ENCODE data around the gene CCDC112.
A peak's percentile ranks its signal among the peaks of the same experiment; 100 is the strongest.
"Not testable (repeated sequence)": the region's sequence is repeated elsewhere in the genome, so short reads cannot be mapped to it uniquely, and the experiment has no call there.

Gene CCDC112

DNA sequence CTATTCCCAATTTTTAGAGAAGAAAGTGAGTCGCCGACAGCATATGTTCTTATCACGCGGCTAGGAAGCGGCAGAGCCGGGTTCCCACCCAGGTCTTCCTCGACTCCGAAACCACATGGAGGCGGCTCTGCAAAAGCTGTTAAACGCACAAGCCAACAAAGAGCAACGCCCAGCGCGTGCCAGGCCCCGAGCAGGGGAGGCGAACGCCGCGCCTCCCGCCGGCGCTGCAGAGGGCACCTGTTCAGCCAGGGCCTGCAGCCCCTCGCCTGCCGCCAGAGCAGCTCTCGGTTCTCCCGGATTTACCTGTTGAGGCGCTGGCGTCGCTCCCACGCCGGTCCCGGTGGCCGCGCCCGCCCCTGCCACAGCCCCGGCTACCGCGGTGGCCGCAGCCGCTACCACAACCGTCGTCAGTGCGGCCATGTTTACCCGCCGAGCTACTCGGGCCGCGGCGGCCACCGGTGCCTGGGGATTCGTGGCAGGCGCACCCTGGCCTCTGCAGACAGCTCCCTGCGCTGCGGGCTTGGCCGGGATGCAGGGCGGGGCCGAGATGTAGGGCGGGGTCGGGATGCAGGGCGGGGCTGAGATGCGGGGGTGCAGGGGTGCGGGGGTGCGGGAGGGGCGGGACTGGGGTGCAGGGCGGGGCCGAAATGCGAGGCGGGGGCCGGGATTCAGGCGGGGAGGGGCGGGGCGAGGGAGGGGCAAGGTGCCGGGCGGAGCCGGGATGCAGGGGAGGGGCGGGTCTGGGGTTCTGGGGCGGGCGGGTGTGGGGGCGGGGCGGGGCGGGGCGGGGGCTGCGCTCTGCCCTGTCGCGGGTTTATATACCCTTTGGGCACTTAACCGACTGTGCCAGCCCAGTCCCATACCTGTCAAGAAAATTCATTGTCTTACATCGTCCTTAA lies at the start of gene CCDC112:
Gene CCDC112, minus strand, starts transcription at position 531 of the 899 bp plus-strand sequence. Its CDS starts 111 bp downstream, at position 420.
- peak; percentile 66 for DNase-seq (ENCODE audit: low read depth)

DNA sequence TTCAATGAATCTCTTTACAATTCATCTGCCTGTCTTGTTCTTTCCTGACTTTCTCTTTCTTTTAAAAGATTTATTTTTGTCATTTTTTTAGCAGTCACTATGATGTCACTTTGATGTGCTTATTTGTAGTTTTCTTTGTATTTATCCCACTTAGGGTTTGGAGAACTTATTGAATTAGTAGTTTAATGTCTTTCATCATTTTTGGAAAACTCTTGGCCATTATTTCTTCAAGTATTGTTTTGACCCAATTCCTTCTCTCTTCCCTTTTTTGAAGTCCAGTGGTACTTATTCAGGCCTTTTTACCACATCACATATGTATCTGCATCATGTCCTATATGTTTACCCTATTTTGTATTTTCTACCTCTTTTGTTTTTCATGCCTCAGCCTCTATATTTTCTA lies 48.9 kb upstream of the CCDC112 start:
- DNase-seq (ENCODE audit: low read depth), result no peak

DNA sequence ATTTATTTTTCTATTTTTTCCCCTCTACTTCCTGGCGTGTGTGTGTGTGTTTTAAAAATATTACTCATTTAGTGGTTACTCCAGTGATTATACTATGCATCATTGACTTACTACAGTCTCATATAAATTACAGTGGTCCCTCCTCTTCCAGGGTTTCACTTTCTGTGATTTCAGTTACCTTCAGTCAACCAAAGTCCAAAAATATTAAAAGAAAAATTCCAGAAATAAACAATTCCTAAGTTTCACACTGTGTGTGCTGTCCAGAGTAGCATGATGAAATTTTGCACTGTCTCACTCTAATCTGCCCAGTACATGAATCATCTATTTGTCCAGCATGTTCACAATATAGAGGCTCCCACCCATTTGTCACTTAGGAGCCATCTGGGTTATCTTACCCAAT lies 47.4 kb upstream of the CCDC112 start:
- no peak for DNase-seq (ENCODE audit: low read depth)

GRCh38 chr5:115342590-115343377 lies 46.3 kb upstream of the CCDC112 start:
- no peak for DNase-seq (ENCODE audit: low read depth)

GRCh38 chr5:115341745-115342144 lies 45.3 kb upstream of the CCDC112 start:
- DNase-seq (ENCODE audit: low read depth), result no peak

DNA sequence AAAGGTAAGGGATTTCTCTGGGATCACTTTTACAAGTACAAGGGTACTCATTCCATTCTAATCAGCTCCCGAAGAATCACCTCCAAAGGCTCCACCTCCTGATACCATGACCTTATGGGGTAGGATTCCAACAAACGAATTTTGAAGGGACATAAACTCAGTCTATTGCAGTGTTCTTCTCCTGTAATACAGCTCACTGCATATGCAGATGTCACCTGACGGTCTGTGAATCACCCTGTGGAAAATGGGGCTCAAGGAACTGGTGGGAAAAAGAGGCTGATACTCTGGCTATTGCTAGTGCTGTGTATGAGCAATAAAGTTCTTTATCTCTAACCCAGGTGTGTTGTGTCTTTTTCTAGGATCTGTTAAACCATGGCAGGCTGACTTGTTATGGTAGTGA lies 42.4 kb upstream of the CCDC112 start:
- DNase-seq (ENCODE audit: low read depth), result no peak

- no peak for DNase-seq (ENCODE audit: low read depth)
Observed at GRCh38 chr5:115337882-115338281, 41.4 kb upstream of the CCDC112 start.

DNA sequence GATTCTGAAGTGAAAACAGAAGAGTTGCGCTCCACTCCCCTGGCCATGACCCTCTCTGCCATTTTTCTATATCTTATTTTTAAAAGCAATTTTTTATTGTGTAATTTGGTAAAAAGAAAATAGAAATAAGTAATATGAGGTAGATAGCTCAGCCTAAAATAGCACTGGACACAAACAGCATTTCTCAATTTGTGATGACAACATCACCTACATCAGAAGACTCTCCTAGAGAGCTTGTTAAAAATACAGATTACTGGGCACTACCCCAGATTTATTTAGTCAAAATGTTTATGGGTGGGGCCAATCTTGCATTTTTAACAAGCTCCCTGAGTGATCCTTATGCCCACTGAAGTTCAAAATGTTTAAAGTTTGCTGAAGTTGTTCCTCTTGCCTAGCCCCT lies 40.5 kb upstream of the CCDC112 start:
- DNase-seq (ENCODE audit: low read depth), result no peak

- no peak for DNase-seq (ENCODE audit: low read depth)
Observed at GRCh38 chr5:115336201-115336720, 39.8 kb upstream of the CCDC112 start.

- DNase-seq (ENCODE audit: low read depth), result no peak
Observed at GRCh38 chr5:115335301-115335700, 38.8 kb upstream of the CCDC112 start.

- DNase-seq (ENCODE audit: low read depth), result no peak
Observed at GRCh38 chr5:115333164-115333563, 36.7 kb upstream of the CCDC112 start.

- DNase-seq (ENCODE audit: low read depth), result no peak
Observed at GRCh38 chr5:115330830-115331229, 34.4 kb upstream of the CCDC112 start.

GRCh38 chr5:115329475-115329874 lies 33.0 kb upstream of the CCDC112 start:
- DNase-seq (ENCODE audit: low read depth), result no peak

- DNase-seq (ENCODE audit: low read depth), result not testable (repeated sequence)
Observed at GRCh38 chr5:115328617-115329274, 32.3 kb upstream of the CCDC112 start.

DNA sequence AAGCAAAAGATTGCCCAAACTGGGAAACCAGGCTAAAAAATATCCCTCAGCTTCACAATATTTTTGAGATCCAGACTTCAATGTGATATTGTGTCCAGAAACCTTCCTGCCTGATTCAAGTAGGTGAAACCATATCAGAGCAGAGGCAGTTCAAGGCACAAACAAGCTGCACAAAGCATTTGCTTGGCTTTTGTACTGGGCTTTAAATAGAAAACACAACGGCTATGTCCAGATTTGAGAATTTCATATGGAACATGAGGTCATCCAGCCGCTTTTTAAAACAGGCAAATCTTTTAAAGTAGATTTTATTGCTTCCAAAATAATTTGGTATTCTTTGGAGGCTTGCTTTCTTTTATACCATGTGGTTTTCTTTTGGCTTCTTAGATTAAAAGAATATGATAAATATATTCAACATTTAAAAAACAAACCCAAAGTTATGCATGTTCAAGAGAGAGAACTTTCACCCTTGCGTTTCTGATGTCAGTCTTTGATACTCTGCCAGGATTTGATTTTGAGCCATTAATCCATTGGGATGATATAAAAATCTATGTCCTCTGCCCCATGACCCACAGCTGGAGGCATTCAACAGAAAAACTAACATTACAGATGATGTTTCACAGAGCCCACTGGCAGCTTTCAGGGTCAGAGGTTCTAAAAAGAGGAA lies 29.0 kb upstream of the CCDC112 start:
- no peak for DNase-seq (ENCODE audit: low read depth)

DNA sequence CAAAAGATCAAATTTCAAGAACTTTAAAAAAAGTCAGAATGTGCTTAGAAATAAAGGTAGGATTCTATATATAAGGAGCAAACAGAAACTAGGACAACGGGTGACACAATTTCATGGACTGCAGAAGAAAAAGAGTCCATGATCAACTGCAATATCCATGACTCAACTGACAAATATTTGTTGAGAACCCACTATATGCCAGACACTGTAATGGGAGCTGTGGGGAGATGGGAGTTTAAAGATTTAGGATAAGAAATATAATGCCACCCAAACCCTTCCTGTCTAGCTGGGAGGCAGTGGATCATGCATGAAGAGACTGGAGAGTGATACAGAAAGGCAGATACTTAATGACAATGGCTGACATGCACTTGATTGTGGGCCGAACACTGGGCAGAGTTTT lies 27.6 kb upstream of the CCDC112 start:
- DNase-seq (ENCODE audit: low read depth), result no peak

DNA sequence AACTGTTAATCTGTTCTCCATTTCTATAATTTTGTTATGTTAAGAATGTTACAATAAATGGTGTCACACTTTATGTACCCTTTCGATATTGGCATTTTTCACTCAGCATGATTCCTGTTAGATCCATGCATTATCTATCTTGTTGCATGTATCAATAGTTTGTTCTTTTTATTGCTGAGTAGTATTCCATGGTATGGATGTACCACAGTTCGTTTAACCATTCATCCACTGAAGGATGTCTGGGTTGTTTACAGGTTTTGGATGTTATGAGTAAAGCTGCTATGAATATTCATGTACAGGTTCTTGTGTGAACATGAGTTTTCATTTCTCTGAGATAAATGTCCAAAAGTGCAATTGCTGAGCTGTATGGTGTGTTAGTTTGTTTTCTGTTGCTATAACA lies 26.3 kb upstream of the CCDC112 start:
- no peak for DNase-seq (ENCODE audit: low read depth)

DNA sequence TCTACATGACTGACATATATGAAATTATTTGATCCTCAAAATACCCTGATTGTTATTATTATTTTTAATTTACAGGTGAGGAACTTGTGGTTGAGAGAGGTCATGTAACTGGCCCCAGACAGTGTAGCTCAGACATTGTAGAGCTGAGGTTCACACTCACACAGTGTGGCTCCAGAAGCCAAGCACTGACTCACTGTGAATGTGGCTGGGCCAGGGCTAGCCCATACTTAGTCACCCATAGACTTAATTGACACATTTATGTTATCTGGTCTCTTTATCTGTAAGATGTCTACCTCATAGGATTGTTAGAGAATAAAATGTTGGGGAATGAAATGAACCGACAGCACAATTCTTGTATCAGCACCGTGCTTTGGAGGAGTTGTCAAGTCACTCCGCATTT lies 24.9 kb upstream of the CCDC112 start:
- no peak for DNase-seq (ENCODE audit: low read depth)

DNA sequence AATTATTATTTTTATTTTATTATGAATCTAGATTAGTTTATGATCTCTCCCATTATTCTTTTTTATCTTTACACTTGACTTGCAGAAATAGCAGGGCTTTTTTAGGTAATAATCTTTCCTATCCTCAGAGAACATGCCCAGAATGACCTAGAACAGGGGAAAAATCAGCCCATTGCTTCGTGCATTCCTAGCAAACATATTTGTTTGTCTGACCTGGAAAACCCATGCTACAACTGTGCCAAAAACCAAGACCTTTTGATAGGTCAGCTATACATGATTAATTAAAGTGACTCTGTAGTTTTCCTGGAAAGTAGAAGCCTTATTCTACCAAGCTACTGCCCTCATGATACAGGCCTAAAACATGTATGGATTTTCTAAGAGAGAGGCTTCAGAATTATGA lies 24.1 kb upstream of the CCDC112 start:
- DNase-seq (ENCODE audit: low read depth), result no peak

GRCh38 chr5:115320006-115320405 lies 23.6 kb upstream of the CCDC112 start:
- no peak for DNase-seq (ENCODE audit: low read depth)

- no peak for DNase-seq (ENCODE audit: low read depth)
Observed at GRCh38 chr5:115319007-115319406, 22.6 kb upstream of the CCDC112 start.

GRCh38 chr5:115317736-115318135 lies 21.3 kb upstream of the CCDC112 start:
- no peak for DNase-seq (ENCODE audit: low read depth)
